GM10266 (cell line): Measurements from ENCODE around the gene SRRM1.

Experiments
- DNase-seq: peaks from one replicate; pipeline ENCODE4 v3.0.0; 2012; ENCODE audit errors: extremely low spot score
- TF ChIP-seq, protein P1 (sequence below): IDR thresholded peaks from 2 replicates; pipeline ENCODE4 v1.5.1; 2012; ENCODE audit warnings: mild to moderate bottlenecking, low read depth; ENCODE audit not compliant: control insufficient read depth, insufficient read depth; ENCODE audit errors: missing control alignments

SRRM1 gene

DNA sequence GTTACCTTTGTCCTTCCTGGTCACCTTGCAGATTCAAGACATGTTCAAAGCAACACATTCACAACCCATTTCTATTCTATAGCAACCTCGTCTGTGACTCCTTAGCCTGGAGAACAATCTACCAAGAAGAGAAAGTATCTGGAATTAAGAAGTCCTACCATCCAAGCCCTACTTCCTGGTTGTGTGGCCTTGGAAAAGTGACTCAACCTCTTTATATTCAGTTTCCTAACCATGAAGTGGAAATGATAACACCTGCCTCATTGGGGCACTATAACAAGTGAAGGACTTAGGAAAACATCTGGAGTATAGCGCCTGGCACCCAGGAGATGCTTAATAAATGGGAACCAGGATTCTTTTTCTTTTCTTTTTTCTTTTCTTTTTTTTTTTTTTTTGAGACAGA lies 36.5 kb upstream of the SRRM1 start:
- DNase-seq: no peak
- TF ChIP-seq, protein P1, sequence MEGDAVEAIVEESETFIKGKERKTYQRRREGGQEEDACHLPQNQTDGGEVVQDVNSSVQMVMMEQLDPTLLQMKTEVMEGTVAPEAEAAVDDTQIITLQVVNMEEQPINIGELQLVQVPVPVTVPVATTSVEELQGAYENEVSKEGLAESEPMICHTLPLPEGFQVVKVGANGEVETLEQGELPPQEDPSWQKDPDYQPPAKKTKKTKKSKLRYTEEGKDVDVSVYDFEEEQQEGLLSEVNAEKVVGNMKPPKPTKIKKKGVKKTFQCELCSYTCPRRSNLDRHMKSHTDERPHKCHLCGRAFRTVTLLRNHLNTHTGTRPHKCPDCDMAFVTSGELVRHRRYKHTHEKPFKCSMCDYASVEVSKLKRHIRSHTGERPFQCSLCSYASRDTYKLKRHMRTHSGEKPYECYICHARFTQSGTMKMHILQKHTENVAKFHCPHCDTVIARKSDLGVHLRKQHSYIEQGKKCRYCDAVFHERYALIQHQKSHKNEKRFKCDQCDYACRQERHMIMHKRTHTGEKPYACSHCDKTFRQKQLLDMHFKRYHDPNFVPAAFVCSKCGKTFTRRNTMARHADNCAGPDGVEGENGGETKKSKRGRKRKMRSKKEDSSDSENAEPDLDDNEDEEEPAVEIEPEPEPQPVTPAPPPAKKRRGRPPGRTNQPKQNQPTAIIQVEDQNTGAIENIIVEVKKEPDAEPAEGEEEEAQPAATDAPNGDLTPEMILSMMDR: no peak

DNA sequence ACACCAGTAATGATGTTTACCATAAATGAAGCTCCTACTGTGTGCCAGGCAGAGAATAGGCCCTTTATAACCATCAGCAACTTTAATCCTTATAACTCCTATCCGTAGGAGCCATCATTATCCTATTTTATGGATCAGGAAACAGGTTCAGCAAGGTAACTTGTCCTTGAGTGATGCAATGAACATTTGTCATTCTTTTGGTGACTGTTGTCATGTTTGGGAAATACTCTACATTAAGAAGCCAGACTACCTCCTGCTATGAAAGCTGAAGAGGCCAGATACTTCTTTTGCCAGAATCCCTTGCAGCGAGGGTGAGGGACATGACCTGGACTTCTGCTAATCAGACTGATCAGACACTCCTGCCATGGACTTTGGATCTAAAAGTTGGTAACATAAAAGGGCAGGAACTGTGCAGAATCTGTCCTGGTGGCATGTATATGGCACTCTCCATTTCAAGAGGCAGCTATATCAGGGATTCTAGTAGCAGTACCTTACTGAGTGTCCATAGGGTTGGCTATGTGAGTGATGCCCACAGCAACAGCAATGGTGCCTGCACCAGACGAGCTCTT lies 33.1 kb upstream of the SRRM1 start:
- no peak for DNase-seq
- TF ChIP-seq, protein P1: no peak

DNA sequence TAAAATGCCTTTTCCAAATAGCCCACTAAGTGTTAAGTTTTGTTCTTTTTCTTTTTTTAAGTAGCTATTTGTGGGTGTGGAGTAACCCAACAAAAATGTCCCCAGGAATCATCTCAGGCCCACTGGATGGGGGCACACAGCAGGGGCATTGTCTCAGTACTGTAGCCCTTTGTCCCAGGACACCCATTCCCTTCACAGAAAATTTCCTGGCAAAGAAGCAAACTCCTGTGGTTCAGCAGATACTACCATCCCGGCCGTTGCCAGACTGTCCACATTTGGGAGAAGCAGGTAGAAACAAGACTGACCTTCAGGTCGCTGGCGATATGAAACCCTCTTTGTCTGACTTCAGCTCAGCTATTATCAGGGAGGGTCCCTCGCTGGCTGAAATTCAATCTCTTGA lies 23.7 kb upstream of the SRRM1 start:
- no peak for DNase-seq
- TF ChIP-seq, protein P1: no peak

DNA sequence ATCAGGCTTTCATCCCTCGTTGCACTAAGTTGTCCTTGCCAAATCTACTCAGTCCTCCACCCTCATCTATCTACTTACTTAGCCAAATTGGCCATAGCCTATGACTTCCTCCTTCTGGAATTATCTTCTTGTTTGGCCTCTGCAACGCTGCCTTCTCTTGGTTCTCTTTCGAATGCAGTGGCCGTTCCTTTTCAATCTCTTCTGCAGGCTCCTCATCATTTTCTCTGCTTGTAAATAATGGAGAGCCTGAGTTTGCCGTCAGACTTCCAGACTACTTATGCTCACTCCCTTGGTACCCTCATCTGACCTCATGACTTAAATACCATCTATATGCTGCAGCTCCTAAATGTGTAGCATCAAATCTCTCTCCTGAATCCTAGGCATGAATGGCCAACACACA lies 22.4 kb upstream of the SRRM1 start:
- TF ChIP-seq, protein P1: no peak
- no peak for DNase-seq

DNA sequence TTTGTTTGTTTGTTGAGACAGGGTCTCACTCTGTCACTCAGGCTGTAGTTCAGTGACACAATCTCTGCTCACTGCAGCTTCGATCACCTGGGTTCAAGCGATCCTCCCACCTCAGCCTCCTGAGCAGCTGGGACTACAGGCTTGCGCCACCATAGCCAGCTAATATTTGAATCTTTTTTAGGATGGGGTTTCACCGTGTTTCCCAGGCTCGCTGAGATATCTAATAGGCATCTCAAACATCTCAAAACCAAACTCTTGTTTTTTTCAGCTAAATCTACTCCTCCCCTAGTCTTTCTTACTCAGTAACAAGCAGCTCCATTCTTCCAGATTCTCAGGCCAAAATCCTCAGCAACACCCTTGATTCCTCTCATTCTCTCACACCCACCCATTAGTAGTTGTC lies 22.0 kb upstream of the SRRM1 start:
- TF ChIP-seq, protein P1: no peak
- DNase-seq: no peak

DNA sequence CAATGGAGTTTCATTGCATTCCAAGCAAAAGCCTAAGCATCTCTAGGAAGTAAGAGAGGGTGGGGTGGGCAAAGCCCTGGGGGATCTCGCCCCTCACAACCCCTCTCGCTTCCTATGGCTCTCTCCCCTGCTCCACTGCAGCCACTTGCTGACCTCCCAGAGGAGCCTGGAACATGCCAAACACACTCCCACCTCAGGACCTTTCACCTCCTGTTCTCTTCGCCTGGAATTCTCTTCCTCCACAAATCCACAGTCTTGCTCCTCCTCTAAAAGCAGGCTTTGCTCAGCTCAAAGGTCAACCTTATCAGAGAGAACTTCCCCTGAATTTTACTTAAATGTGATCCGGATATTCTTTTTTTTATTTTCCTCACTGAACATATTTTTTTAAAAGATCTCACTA lies 20.9 kb upstream of the SRRM1 start:
- DNase-seq: no peak
- TF ChIP-seq, protein P1: no peak

DNA sequence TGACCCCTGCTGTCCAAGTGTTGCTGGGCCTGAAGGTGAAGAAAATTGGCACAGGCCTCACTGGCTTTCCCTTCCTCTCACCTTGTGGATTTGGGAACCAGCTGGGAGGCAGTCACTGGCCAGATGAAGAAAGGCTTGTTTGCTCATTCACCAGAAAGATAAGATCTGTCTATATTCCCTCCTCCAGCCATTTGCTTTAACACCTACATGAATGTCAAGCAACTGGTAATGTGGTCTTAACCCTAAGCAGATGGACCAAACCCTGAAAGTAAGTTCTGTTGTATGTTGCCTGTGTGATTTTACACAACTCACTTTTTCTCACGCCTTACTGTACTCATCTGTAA lies 10.3 kb upstream of the SRRM1 start:
- no peak for DNase-seq
- TF ChIP-seq, protein P1: no peak
